ENCODE measurements around the gene PRKCE. TPM values are rescaled to one million over a fixed set of nuclear protein-coding genes. Genes with fewer than 3 reads are reported as not detected.

PRKCE gene
- total RNA-seq, 1 donor from 2014 or later = 11.7 TPM

- intact Hi-C loops (cut with micrococcal nuclease) = no loop called here
- H3K27ac Mint-ChIP-seq = peak overlapping the region; percentile 90
- no peaks in the 10 kb centered on the region for H3K9me3 Mint-ChIP-seq
Measured at GRCh38 chr2:46230677-46231425, 579.4 kb downstream of the PRKCE start.

DNA sequence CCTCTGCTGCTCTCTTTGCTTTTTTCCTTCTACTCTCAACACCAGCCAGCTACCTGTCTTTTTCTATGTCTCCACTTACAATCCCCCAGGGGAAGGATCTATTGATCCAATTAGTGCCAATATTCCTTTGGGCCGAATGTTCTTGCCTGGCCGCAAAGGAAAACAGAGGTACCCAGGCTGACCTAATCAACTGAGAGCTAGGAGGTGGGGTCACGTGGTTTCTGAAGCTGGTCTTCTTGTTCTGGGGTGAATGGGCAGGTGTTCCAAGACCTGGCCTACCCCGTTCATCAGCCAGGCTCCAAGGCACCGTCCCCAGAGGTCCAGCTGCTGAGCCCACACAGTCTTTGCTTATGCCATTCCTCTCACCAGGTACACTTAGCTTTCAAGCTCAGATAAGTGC is 580.2 kb downstream of the PRKCE start:
- no peaks in the 10 kb centered on the region for H3K9me3 Mint-ChIP-seq
- H3K4me3 Mint-ChIP-seq = no peak overlapping the region
- intact Hi-C loops (cut with micrococcal nuclease) = no loop called here

More at GRCh38 chr2:46230677-46231425, 579.4 kb downstream of the PRKCE start:
- DNase-seq (ENCODE audit: low spot score) = no peak
- no peak overlapping the region for H3K4me3 Mint-ChIP-seq
- peaks cover 9% of the 10 kb centered on the region for H3K27me3 Mint-ChIP-seq (ENCODE audit: insufficient read depth)
- H3K4me1 Mint-ChIP-seq (ENCODE audit: low read depth) = peaks cover 48% of the 10 kb centered on the region
- no peaks in the 10 kb centered on the region for H3K36me3 Mint-ChIP-seq (ENCODE audit: low read depth)

GRCh38 chr2:46232860-46233259 is 581.4 kb downstream of the PRKCE start:
- no peak for DNase-seq (ENCODE audit: low spot score)
- Mint-ChIP-seq H3K4me3 (no peak overlapping the region), H3K36me3 (ENCODE audit: low read depth) (no peaks in the 10 kb centered on the region), H3K4me1 (ENCODE audit: low read depth) (peaks cover 52% of the 10 kb centered on the region), H3K9me3 (no peaks in the 10 kb centered on the region), H3K27me3 (ENCODE audit: insufficient read depth) (peaks cover 3% of the 10 kb centered on the region), H3K27ac (no peak overlapping the region)
- intact Hi-C loops (cut with micrococcal nuclease) = no loop called here

More for the DNA sequence above, 580.2 kb downstream of the PRKCE start:
- Mint-ChIP-seq H3K27ac (no peak overlapping the region), H3K4me1 (ENCODE audit: low read depth) (peaks cover 47% of the 10 kb centered on the region), H3K27me3 (ENCODE audit: insufficient read depth) (peaks cover 9% of the 10 kb centered on the region), H3K36me3 (ENCODE audit: low read depth) (no peaks in the 10 kb centered on the region)
- DNase-seq (ENCODE audit: low spot score) = no peak

- intact Hi-C loops (cut with micrococcal nuclease) = loop anchor here (5.0 kb wide), 1 partner anchor 126 kb away; no protein-coding TSS in a partner anchor
- Mint-ChIP-seq H3K9me3 (peaks cover 6% of the 10 kb centered on the region), H3K36me3 (ENCODE audit: low read depth) (peaks cover 10% of the 10 kb centered on the region), H3K4me3 (no peak overlapping the region), H3K27ac (no peak overlapping the region), H3K4me1 (ENCODE audit: low read depth) (peaks cover 55% of the 10 kb centered on the region), H3K27me3 (ENCODE audit: insufficient read depth) (no peaks in the 10 kb centered on the region)
- DNase-seq (ENCODE audit: low spot score) = no peak
Measured at GRCh38 chr2:46236006-46236875, 584.8 kb downstream of the PRKCE start.

DNA sequence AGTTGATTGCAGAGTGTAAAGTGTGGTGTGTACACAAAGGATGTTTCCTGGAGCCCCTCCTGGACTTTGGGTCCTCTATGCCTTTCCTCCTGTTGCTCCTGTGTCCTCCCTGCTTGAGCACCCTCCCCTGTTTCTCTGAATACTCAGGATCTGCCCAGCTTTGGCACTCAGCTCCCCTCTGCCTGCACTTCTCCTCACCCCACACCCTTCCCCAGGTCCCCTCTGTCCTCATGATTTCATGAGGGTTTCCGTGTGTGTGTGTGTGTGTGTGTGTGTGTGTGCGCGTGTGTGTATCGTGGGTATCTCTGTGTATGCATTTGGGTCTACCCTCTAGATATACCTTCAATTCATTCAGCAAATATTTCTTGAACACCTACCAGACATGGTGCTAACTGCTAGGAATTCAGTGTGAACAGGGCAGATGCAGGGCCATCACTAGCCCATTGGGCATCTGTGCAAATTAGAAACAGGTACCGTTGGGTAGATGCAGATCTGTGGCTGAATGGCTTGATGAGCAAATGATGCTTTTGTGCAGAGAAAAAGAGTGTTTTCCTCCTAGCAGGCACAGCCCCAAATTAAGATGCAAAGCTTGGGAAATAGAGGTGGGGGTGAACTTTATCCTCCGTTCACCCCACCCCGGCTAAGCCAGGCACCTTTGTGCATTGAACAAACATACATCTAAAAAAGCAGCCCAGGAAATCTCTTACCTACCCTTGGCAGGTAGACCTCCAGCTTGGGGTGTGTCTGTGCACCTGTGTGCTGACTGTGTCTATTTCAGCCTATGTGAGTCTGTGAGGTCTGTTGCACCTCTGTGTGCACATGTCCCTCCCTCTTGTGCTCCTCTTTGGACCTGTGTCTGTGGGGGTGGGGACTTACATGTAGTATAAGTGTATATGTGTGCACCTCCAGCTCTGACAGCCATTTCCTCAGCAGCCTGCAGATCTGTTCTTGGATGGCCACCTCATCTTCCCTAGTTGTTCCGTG is 585.7 kb downstream of the PRKCE start:
- DNase-seq (ENCODE audit: low spot score) = no peak
- intact Hi-C loops (cut with micrococcal nuclease) = loop anchor here (5.0 kb wide), 1 partner anchor 125 kb away; no protein-coding TSS in a partner anchor
- H3K36me3 Mint-ChIP-seq (ENCODE audit: low read depth) = peaks cover 12% of the 10 kb centered on the region
- H3K27me3 Mint-ChIP-seq (ENCODE audit: insufficient read depth) = no peaks in the 10 kb centered on the region
- no peak overlapping the region for H3K4me3 Mint-ChIP-seq
- H3K27ac Mint-ChIP-seq = no peak overlapping the region
- H3K9me3 Mint-ChIP-seq = peaks cover 6% of the 10 kb centered on the region
- H3K4me1 Mint-ChIP-seq (ENCODE audit: low read depth) = peaks cover 51% of the 10 kb centered on the region

Other genes with a start within 250 kb of the PRKCE start
- 15.2 and 18.3 TPM in 2 replicates for gene SRBD1, start 40.4 kb upstream of the PRKCE start, total RNA-seq

Data from activated T-helper 1 cell treated with anti-CD3 and anti-CD28 coated beads, Interleukin-12 subunit alpha, Interleukin-12 subunit beta, Interleukin-2, Interleukin-4 antibody, amounts not matched to agents 30 ng/mL and 10 ng/mL and 1 ng/mL, durations not matched to agents 14 hours and 24 hours and 36 hours (primary cell).